ENCODE results near the gene ETV1.
A peak's percentile ranks its signal among the peaks of the same experiment; 100 is the strongest.
"Not testable (repeated sequence)": the region's sequence is repeated elsewhere in the genome, so short reads cannot be mapped to it uniquely, and the experiment has no call there.

ETV1 gene

GRCh38 chr7:13920053-13920697 is 69.3 kb downstream of the ETV1 start:
- peak; percentile 89 to 98 (median 96) for DNase-seq

GRCh38 chr7:13918333-13918732 is 71.1 kb downstream of the ETV1 start:
- not testable (repeated sequence) for DNase-seq

DNA sequence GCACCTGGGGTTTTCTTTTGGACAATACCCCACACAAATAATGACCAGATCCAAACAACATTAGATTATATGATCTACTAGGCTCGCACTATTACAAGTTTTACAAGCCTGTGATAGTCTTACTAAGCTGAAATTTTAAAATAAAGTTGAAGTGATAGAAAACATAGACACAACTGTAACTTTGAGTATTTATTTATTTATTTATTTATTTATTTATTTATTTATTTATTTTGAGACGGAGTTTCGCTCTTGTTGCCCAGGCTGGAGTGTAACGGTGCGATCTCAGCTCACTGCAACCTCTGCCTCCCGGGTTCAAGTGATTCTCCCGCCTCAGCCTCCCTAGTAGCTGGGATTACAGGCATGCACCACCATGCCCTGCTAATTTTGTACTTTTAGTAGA is 72.4 kb downstream of the ETV1 start:
- DNase-seq: not testable (repeated sequence)

DNA sequence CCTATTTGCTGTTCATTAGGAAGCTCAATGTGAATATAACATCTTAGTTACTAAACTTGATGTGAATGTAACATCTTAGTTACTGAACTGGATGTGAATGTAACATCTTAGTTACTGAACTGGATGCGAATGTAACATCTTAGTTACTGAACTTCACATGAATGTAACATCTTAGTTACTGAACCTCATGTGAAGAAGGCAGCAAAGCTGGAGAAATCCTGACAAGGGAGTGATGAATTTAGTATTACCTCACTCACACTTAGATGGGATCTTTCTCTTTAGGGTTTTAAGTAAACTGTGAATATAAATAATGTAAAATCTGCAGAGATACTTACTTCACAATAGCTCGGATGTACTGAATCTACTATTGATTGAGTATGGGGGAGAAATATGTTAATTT is 73.6 kb downstream of the ETV1 start:
- no peak for DNase-seq

GRCh38 chr7:13912715-13913278 is 76.7 kb downstream of the ETV1 start:
- DNase-seq: no peak

DNA sequence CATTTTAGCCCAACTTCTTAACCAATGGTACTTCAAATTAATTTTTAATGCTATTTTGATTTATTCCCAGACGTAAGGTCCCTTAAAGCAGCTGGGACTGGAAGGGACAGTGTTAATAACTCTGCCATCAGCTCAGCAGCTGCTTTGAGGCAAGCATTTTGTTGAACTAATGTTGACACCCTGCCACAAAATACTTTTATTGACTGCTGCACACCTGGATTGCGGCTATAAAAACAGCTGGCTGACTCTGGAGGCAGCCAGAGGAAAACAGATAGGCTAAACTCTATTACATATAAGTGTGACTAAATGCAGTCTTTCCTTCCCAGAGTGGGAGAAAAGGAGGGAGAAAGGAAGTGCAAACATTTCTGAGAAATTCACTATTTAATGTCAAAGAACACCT is 77.6 kb downstream of the ETV1 start:
- DNase-seq: peak in 1 of 3 experiments; percentile 25

- DNase-seq: no peak
Observed at GRCh38 chr7:13910805-13911551, 78.5 kb downstream of the ETV1 start.

- DNase-seq: peak; percentile 27 to 91 (median 62)
Observed at GRCh38 chr7:13908667-13909397, 80.6 kb downstream of the ETV1 start.

- DNase-seq: no peak
Observed at GRCh38 chr7:13907831-13908230, 81.6 kb downstream of the ETV1 start.

GRCh38 chr7:13904689-13905088 is 84.8 kb downstream of the ETV1 start:
- DNase-seq: peak in 1 of 3 experiments; percentile 53

DNA sequence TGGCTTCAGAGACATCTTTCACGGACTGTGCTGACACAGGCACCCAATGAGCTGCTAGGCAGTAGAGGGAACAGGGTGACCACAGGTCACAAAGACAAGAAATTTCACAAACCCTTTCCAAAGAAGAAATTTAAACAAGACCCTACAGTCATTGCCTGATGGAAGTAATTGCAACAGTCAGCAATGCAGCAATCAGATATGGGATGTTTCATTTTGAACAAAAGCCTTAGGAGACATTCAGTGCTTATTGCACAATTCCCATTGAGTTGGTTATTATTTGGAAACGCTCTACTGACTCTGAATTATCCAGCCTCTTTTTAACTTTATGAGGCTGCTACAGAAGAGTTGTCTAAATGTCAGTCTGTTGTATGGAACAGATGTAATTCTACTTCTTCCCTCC is 85.5 kb downstream of the ETV1 start:
- DNase-seq: peak in 1 of 3 experiments; percentile 74

DNA sequence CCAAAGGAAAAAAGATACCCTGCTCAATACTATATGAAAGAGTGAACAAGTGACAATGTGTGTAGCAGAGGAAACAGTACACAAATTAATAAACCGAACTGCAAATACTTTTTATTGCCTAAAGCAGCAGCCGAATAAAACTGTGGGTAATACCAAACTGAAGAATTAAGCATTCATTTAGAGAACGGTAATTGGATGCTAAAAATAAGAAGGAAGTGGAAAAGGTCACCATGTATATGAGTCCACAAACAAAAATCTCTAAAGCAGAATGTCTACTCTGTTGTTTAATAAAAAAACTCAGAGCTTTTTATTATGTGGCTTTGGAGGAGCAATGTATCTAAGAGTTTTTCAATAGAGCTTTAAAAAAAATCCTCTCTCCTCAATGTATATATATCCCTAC is 87.9 kb downstream of the ETV1 start:
- no peak for DNase-seq

DNA sequence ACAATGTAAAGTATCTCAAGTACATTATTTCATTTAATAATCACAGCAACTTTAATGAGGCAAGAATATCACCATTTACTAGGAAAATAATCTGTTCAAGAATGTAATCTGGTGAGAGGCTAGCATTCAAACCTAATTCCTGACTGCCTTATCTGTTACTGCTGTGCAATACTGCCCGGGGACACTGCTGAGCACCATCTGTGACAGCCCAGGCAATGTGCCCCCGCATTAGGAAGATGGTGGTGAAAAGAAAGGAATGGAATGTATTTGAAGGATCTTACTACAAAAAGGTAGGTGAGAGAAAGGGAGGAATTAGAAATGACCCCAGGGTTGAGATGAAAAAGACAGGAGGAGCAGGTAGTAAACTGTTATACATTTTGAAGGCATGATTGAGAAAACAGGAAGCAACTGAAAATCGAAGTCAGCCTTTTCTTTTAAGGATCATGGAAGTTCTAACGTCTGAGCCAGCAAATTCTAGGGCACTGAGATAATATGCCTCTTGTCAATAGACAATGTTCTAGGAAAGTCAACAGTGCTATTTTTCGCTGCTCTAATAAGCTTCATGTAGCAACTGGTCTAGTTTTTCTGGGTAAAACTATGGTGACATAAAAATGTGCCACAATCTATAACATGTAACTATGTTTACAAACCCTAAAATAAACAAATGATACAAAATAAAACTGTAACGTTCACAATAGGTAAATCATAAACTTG is 90.4 kb downstream of the ETV1 start:
- no peak for DNase-seq

GRCh38 chr7:13897819-13898218 is 91.6 kb downstream of the ETV1 start:
- DNase-seq: no peak

- peak in 2 of 3 experiments; percentile 45 to 86 for DNase-seq
Observed at GRCh38 chr7:13894954-13895353, 94.5 kb downstream of the ETV1 start.

- DNase-seq: no peak
Observed at GRCh38 chr7:13894377-13894776, 95.1 kb downstream of the ETV1 start.

DNA sequence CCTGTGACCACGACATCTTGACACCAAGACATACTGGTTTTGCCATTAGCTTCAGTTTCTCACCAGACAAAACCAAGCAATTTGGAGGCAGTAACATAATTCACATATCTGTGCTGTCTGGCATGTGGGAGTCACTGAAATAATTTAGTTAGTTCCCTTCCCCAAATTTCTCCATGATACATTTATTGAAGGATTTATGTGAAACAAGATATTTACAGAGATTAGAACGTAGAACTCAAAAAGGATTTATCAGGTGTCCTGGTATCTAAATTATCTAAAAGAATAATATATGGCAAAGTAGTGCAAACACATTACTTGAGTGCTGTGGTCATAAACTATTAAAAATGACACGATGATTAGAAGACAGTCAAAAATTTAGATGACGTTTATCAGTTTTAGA is 98.7 kb downstream of the ETV1 start:
- DNase-seq: no peak

DNA sequence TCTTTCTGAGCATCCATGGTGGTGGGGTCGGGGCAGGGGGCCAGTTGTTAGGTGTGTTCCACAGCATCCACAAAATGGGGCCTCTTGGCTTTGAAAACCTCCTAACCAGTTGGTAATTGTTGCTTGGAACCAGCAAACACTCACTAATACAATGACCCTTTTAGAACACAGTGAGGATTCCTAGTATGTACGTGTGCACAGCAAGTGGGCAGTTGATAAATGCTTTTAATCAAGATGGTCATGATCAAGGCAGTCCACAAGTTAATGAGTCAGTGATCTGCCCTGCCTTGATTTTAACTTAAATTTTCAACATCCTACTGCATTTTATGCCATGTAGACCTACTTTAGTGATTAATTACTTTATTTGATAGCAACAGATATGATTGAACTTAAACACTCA is 103.1 kb downstream of the ETV1 start:
- no peak for DNase-seq

GRCh38 chr7:13882051-13882450 is 107.4 kb downstream of the ETV1 start:
- DNase-seq: no peak

- DNase-seq: no peak
Observed at GRCh38 chr7:13880789-13881188, 108.7 kb downstream of the ETV1 start.

DNA sequence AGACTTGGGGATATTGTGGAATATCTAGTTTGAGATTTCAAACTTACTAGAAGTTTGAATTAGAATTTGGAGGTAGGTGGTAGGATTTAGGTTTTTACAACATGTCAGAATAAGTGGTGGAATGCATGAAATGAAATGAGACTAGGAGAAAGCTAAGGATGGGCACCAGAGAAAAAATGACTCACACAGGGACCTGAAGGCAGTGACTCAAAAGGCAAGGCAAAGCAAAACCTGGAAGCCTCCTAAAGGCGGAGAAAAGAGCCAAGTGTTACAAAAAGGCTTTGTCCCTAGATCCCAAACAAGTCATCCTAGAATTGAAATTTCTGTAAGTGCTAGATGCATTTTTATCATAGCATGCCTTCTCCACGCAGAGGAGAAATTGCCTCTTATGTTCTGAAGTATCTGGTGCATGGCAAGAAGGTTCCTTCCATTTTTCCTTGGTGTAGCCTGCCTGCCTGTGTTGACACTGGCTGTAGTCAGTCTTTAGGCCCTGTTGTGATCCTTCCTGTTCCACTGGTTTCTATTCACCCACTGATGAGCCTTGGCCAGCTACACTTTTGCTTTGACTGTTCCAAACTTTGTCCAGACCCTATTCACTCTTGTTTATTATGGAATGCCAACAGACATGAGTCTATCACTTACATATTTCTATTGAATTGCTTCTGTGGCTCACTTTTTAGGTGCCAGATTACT is 109.3 kb downstream of the ETV1 start:
- DNase-seq: no peak

DNA sequence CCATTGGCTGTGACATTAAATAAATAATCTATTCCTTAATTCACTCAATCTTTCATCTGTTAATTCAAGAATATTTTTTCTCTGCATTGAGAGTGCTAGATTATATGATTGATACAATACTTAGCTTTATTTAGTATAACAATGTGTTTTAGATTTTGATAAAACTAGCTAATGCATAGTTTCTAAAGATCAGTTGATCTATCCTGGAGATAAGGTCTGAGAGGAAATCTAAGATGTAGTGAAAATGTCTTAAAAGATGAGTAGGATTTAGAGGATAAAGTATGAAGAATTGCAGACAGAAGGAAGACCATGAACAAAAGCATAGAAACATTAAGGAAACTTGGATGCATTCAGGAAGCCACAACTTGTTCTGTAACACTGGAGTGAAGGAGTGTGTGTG is 110.3 kb downstream of the ETV1 start:
- no peak for DNase-seq

Data from NCI-H1417 (cell line).